ENCODE data around the gene KRT40.

- no peak for TF ChIP-seq CTCF (IDR thresholded peaks at IDR 0.05; ENCODE audit: low read depth, low read length)
- TF ChIP-seq EZH2phosphoT487 (IDR thresholded peaks at IDR 0.05; ENCODE audit: low read depth), result no peak
Observed at GRCh38 chr17:40978575-40979151, 5.5 kb downstream of the KRT40 start.
